ENCODE measurements around the gene GJA4.

DNA sequence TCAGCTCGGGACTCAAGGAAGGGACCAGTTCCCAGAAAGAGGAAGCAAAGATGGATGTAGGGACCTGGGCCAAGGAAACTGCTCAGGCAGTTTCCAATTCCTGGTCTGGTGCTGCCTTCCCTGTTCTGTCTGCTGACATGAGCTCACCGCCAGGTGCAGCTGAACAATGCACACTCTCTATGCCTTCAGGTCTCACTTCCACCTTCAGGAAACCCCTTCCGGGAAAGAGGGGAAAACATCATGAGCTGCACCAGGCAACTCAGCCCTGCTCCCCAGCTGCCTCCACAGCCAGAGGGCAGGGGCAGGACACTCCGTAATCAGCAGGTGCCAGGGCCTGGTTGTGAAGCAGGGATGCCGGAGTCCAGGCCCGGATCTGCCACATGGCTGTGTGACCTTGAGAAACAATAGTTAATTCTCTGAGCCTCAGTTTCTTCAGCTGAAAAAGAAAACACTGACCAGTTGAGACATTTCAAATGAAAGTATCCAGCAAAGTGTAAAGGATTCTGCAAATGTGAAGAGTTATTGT, 39.0 kb downstream of the GJA4 start:
- TF ChIP-seq, protein P1, sequence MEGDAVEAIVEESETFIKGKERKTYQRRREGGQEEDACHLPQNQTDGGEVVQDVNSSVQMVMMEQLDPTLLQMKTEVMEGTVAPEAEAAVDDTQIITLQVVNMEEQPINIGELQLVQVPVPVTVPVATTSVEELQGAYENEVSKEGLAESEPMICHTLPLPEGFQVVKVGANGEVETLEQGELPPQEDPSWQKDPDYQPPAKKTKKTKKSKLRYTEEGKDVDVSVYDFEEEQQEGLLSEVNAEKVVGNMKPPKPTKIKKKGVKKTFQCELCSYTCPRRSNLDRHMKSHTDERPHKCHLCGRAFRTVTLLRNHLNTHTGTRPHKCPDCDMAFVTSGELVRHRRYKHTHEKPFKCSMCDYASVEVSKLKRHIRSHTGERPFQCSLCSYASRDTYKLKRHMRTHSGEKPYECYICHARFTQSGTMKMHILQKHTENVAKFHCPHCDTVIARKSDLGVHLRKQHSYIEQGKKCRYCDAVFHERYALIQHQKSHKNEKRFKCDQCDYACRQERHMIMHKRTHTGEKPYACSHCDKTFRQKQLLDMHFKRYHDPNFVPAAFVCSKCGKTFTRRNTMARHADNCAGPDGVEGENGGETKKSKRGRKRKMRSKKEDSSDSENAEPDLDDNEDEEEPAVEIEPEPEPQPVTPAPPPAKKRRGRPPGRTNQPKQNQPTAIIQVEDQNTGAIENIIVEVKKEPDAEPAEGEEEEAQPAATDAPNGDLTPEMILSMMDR (IDR thresholded peaks at IDR 0.05; ENCODE audit: extremely low read depth in 1 of 2, insufficient read depth in 1 of 2, low read depth in 1 of 2, low read length in 2 of 2) = no peak
- no peak for TF ChIP-seq POLR2A (IDR thresholded peaks at IDR 0.05; ENCODE audit: low read depth, low read length)
- no peak for TF ChIP-seq POLR2AphosphoS5 (IDR thresholded peaks at IDR 0.05; ENCODE audit: insufficient read depth, low read depth, low read length)
- TF ChIP-seq EZH2 (IDR thresholded peaks at IDR 0.05; ENCODE audit: borderline replicate concordance, low read depth, low read length, severe bottlenecking) = no peak
